ENCODE results near the gene C17orf107.

The C17orf107 gene

DNA sequence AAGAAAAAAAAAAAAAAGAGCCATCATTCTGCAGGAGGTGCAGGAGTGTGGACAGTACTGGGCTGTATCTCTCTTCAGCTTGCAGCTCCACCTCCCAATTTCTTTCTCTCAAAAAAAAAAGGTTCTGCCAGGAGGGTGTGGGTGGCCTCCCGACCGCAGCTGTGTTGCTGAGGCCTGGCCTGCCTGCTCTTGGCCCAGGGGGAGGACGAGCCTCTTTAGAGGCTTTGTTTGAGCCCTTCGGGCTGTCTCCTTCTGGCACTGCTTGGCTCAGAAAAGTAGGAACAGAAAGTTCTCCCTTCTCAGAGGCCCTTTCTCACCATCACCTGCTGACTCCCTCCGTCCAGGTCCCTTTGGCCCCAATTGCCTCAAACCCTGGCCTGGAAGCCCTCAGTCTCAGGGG is 22.2 kb upstream of the C17orf107 start:
- FAIRE-seq, result no peak

GRCh38 chr17:4879601-4880000 is 19.7 kb upstream of the C17orf107 start:
- FAIRE-seq, result no peak

- no peak for FAIRE-seq
Measured at GRCh38 chr17:4880857-4881256, 18.5 kb upstream of the C17orf107 start.

- FAIRE-seq, result peak; percentile 42
Measured at GRCh38 chr17:4881761-4882555, 17.4 kb upstream of the C17orf107 start.

- no peak for FAIRE-seq
Measured at GRCh38 chr17:4884489-4884888, 14.8 kb upstream of the C17orf107 start.

GRCh38 chr17:4886830-4887229 is 12.5 kb upstream of the C17orf107 start:
- no peak for FAIRE-seq

GRCh38 chr17:4887581-4887980 is 11.8 kb upstream of the C17orf107 start:
- no peak for FAIRE-seq

DNA sequence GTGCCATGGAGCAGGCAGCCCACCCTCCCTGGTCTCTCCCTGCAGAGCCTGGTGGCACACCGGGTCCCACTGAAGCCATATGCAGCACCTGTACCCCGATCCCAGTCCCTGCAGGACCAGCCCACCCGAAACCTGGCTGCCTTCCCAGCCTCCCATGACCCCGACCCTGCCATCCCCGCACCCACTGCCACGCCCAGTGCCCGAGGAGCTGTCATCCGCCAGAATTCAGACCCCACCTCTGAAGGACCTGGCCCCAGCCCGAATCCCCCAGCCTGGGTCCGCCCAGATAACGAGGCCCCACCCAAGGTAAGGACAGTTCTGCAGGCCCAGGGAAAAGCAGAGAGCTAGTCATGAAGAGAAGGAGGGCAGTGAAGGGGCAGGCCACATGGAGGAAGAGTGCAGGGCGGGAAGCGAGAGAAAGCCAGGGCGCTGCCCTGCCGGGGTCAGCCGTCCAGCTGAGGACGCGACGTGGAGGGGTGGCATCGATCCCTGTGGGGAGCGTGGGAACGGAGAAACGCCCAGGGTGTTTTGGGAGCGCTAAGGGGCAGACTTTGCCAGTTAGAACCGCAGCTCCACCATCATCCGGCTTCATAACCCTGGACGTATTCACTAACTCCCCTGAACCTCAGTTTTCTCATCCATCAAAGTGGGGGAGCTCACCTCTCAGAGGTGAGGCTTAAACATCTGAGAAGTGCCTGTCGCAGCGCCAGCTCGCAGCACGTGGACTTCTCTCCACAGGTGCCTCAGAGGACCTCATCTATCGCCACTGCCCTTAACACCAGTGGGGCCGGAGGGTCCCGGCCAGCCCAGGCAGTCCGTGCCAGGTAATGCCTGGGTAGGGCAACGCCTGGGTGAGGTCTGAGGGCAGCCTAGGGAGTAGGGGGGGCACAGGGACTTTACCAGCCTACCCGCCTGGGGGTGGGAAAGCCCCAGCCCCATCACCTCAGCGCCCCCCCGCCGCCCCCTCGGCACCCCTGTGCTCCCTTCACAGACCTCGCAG is 7.6 kb upstream of the C17orf107 start:
- no peak for FAIRE-seq

GRCh38 chr17:4892499-4893221 is 6.7 kb upstream of the C17orf107 start:
- FAIRE-seq, result no peak

DNA sequence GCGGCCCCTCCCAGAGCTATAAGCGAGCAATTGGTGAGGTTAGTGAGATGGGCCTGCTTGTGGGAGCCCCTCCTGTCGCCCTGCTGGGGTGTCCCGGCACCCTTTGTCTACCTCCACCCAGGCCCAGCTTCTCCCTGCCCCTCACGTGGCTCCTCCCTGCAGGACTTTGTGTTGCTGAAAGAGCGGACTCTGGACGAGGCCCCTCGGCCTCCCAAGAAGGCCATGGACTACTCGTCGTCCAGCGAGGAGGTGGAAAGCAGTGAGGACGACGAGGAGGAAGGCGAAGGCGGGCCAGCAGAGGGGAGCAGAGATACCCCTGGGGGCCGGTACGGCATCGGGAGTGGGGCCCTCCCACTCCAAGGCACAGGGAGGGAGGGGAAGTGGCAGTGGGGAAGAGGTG is 6.1 kb upstream of the C17orf107 start:
- FAIRE-seq, result no peak

GRCh38 chr17:4893721-4894560 is 5.4 kb upstream of the C17orf107 start:
- FAIRE-seq, result no peak

DNA sequence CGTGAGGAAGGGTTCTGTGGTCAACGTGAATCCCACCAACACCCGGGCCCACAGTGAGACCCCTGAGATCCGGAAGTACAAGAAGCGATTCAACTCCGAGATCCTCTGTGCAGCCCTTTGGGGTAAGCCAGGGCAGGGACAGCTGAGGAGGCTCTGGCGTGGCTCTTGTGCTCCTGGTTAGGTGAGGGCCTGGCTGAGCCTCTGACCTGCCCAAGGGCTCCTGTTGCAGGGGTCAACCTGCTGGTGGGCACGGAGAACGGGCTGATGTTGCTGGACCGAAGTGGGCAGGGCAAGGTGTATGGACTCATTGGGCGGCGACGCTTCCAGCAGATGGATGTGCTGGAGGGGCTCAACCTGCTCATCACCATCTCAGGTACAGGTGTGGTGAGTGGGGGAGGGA is 4.2 kb upstream of the C17orf107 start:
- no peak for FAIRE-seq

DNA sequence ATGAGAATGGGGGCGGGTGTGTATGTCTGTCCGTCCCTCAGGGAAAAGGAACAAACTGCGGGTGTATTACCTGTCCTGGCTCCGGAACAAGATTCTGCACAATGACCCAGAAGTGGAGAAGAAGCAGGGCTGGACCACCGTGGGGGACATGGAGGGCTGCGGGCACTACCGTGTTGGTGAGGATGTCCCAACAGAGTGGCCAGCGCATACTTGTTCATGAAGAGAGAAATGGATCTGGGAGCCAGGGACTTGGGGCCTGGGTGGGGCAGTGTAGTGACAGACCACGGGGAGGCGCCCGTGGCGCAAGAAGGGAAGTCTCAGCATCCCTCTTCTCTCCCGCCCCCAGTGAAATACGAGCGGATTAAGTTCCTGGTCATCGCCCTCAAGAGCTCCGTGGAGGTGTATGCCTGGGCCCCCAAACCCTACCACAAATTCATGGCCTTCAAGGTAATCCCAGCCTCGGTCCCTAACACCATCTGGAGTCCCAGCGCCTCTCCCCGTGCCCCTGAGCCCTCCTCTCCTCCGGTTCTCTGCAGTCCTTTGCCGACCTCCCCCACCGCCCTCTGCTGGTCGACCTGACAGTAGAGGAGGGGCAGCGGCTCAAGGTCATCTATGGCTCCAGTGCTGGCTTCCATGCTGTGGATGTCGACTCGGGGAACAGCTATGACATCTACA is 3.5 kb upstream of the C17orf107 start:
- FAIRE-seq, result no peak

GRCh38 chr17:4896332-4897197 is 2.8 kb upstream of the C17orf107 start:
- no peak for FAIRE-seq

DNA sequence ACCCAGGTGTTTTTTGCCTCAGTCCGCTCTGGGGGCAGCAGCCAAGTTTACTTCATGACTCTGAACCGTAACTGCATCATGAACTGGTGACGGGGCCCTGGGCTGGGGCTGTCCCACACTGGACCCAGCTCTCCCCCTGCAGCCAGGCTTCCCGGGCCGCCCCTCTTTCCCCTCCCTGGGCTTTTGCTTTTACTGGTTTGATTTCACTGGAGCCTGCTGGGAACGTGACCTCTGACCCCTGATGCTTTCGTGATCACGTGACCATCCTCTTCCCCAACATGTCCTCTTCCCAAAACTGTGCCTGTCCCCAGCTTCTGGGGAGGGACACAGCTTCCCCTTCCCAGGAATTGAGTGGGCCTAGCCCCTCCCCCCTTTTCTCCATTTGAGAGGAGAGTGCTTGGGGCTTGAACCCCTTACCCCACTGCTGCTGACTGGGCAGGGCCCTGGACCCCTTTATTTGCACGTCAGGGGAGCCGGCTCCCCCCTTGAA is 2.1 kb upstream of the C17orf107 start:
- no peak for FAIRE-seq

- no peak for FAIRE-seq
Measured at GRCh38 chr17:4897785-4898184, 1.6 kb upstream of the C17orf107 start.

GRCh38 chr17:4898351-4898750 is 985 bp upstream of the C17orf107 start:
- no peak for FAIRE-seq

- FAIRE-seq, result no peak
Measured at GRCh38 chr17:4898927-4899326, 409 bp upstream of the C17orf107 start.

DNA sequence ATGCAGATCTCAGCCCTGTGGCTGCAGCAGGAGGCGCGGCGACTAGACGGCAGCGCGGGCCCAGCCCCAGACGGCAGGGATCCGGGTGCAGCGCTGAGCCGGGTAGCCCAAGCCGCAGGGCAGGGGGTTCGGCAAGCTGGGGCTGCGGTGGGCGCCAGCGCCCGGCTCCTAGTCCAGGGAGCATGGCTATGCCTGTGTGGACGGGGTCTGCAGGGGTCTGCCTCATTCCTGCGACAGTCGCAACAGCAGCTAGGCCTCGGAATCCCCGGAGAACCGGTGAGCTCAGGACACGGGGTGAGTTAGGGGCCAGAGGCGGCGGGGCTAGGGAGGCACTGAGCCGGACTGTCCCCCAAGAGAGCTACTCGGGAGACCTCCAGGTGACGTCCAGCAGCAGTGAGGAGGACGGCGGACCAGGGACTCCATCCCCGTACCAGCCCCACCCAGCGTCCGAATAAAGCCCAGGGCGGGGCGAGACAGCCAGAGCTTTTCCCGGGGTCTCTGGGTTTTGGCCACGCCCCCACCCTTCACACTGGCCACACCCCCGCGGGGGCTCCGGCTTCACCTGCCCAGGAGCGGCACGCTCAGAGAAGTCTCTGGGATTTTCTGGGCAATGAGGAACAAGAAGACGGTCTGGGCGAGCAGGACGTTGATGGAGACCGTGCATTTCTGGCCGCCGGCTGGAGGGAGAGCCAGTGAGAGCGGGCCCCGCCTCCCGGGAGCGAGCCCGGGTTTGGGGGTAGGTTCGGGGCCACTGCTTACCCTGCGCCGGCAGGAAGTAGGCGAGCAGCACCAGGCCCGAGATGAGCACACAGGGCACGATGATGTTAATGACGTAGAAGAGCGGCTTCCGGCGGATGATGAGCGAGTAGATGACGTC is 1.1 kb downstream of the C17orf107 start:
- no peak for FAIRE-seq

Data from G401.6 (cell line).